A673 (cell line): Measurements from ENCODE around the gene BABAM2. TPM values are rescaled to one million over a fixed set of nuclear protein-coding genes. Genes with fewer than 3 reads are reported as not detected.

Source experiments
- BruUV-seq: library from RNA; stranded (reverse); fragments of 400-500 nt; replicated peaks from 2 replicates; lab custom pipeline; 2021; lab: Mats Ljungman, UMichigan
- CTCF ChIA-PET: fragments of 300-600 bp; sonication (Branson Sonifier 250); formaldehyde crosslinking; loops from one replicate; lab custom pipeline; 2022; ENCODE audit warnings: antibody characterized with exemption; lab: Charles Lee
- POLR2A ChIA-PET: fragments of 300-600 bp; sonication (Branson Sonifier 250); formaldehyde crosslinking; loops from one replicate; lab custom pipeline; 2022; ENCODE audit warnings: antibody characterized with exemption; ENCODE audit not compliant: low non-redundant PET; lab: Charles Lee
- DNase-seq: peaks from one replicate; pipeline ENCODE4 v3.0.0-alpha.2; 2015; ENCODE audit warnings: low spot score
- H3K27ac ChIP-seq: fragments of 200-600 bp; sonication (generic); 2 replicates; pipeline ENCODE4 v1.5.1; 2016; ENCODE audit warnings: mixed run types, low read depth, mild to moderate bottlenecking, mixed read lengths, antibody characterized with exemption, low read length; ENCODE audit not compliant: poor library complexity, severe bottlenecking
- H3K27me3 ChIP-seq: fragments of 200-600 bp; sonication (generic); replicated peaks from 2 replicates; pipeline ENCODE4 v1.6.1; 2017; ENCODE audit warnings: mixed run types, low read depth, mild to moderate bottlenecking, mixed read lengths, antibody characterized with exemption, low read length; ENCODE audit not compliant: insufficient read depth, poor library complexity
- H3K36me3 ChIP-seq: fragments of 200-600 bp; sonication (generic); 2 replicates; pipeline ENCODE4 v1.6.1; 2016; ENCODE audit warnings: mixed run types, mild to moderate bottlenecking, mixed read lengths, antibody characterized with exemption, low read length; ENCODE audit not compliant: insufficient read depth, poor library complexity, severe bottlenecking
- H3K4me1 ChIP-seq: fragments of 200-600 bp; sonication (generic); 2 replicates; pipeline ENCODE4 v1.6.1; 2017; ENCODE audit warnings: mixed run types, mild to moderate bottlenecking, mixed read lengths, antibody characterized with exemption, low read length; ENCODE audit not compliant: insufficient read depth, poor library complexity, severe bottlenecking
- H3K4me3 ChIP-seq: fragments of 200-600 bp; sonication (generic); 2 replicates; pipeline ENCODE4 v1.5.1; 2016; ENCODE audit warnings: low read depth, mixed run types, mild to moderate bottlenecking, mixed read lengths, low read length; ENCODE audit not compliant: poor library complexity, severe bottlenecking
- H3K9me3 ChIP-seq: fragments of 200-600 bp; sonication (generic); 2 replicates; pipeline ENCODE4 v1.6.1; 2016; ENCODE audit warnings: mixed run types, low read depth, mild to moderate bottlenecking, mixed read lengths, antibody characterized with exemption, low read length; ENCODE audit not compliant: poor library complexity, severe bottlenecking
- EZH2 ChIP-seq: fragments of 200-600 bp; sonication (generic); IDR thresholded peaks from 2 replicates; pipeline ENCODE4 v1.6.1; 2017; ENCODE audit warnings: borderline replicate concordance, low read depth, mild to moderate bottlenecking, mixed read lengths, antibody characterized with exemption, low read length; ENCODE audit not compliant: poor library complexity, severe bottlenecking
- intact Hi-C: fragments of 100-400 bp; cut with micrococcal nuclease; formaldehyde crosslinking; loops from one replicate; pipeline ENCODE4 v1.10.0; 2022; ENCODE audit not compliant: unreplicated experiment
- total RNA-seq: library from RNA; stranded (reverse); gene quantifications from 2 replicates; pipeline ENCODE4 v1.2.3, GENCODE V29; 2021
- TF ChIP-seq, protein P1 (sequence below): fragments of 300-800, 200-600 bp; sonication (generic); conservative IDR thresholded peaks from 2 replicates; pipeline ENCODE4 v1.5.1; 2017; ENCODE audit warnings: low read depth, mild to moderate bottlenecking, antibody characterized with exemption, low read length, moderate library complexity, mixed read lengths

The BABAM2 gene
- total RNA-seq, 1 experiment from 2014 or later, result 21.8 TPM

- TF ChIP-seq, protein P1, sequence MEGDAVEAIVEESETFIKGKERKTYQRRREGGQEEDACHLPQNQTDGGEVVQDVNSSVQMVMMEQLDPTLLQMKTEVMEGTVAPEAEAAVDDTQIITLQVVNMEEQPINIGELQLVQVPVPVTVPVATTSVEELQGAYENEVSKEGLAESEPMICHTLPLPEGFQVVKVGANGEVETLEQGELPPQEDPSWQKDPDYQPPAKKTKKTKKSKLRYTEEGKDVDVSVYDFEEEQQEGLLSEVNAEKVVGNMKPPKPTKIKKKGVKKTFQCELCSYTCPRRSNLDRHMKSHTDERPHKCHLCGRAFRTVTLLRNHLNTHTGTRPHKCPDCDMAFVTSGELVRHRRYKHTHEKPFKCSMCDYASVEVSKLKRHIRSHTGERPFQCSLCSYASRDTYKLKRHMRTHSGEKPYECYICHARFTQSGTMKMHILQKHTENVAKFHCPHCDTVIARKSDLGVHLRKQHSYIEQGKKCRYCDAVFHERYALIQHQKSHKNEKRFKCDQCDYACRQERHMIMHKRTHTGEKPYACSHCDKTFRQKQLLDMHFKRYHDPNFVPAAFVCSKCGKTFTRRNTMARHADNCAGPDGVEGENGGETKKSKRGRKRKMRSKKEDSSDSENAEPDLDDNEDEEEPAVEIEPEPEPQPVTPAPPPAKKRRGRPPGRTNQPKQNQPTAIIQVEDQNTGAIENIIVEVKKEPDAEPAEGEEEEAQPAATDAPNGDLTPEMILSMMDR, result no peak
- TF ChIP-seq EZH2, result no peak
- H3K27me3 ChIP-seq, result no peaks in the 10 kb centered on the region
- H3K27ac ChIP-seq, result no peak overlapping the region
- no TSS peak for BruUV-seq
- intact Hi-C loops, result no loop called here
- DNase-seq, result no peak
- no peak overlapping the region for H3K4me3 ChIP-seq
- ChIA-PET POLR2A (no interaction called here), CTCF (no interaction called here)
- H3K36me3 ChIP-seq, result no peaks in the 10 kb centered on the region
- no peaks in the 10 kb centered on the region for H3K4me1 ChIP-seq
- H3K9me3 ChIP-seq, result no peaks in the 10 kb centered on the region
Measured at GRCh38 chr2:28002181-28002580, 111.7 kb downstream of the BABAM2 start.

DNA sequence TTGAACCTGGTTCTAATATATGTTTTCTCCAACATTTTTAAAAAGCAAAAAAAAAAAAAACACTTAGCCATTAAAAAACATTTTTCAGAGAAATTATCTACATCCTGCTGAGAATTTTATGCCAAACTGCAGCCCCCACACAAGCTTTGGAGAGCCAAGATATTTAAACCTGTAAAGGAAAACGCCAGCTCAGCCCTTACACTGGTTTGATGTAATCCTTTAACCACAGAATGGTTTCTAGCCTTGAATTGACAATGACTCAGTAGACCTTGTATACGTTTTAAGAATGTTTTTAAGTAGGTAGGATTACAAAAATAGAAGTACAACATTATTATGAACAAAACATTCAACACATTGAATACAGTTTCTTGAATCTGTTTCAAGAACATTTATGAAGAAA, 113.6 kb downstream of the BABAM2 start:
- Histone ChIP-seq H3K4me1 (no peaks in the 10 kb centered on the region), H3K27me3 (no peaks in the 10 kb centered on the region), H3K27ac (no peak overlapping the region), H3K36me3 (no peaks in the 10 kb centered on the region), H3K9me3 (no peaks in the 10 kb centered on the region), H3K4me3 (no peak overlapping the region)
- no TSS peak for BruUV-seq
- TF ChIP-seq, protein P1, result no peak
- TF ChIP-seq EZH2, result no peak
- POLR2A ChIA-PET, result no interaction called here
- intact Hi-C loops, result no loop called here
- DNase-seq, result no peak
- CTCF ChIA-PET, result no interaction called here

- Histone ChIP-seq H3K27ac (no peak overlapping the region), H3K4me3 (no peak overlapping the region), H3K36me3 (no peaks in the 10 kb centered on the region), H3K4me1 (no peaks in the 10 kb centered on the region), H3K27me3 (no peaks in the 10 kb centered on the region), H3K9me3 (no peaks in the 10 kb centered on the region)
- ChIA-PET CTCF (no interaction called here), POLR2A (no interaction called here)
- intact Hi-C loops, result no loop called here
- no peak for DNase-seq
- TF ChIP-seq EZH2, result no peak
- TF ChIP-seq, protein P1, result no peak
- BruUV-seq, result no TSS peak
Measured at GRCh38 chr2:28009732-28010131, 119.2 kb downstream of the BABAM2 start.
